CD4-positive, alpha-beta T cell treated with Interleukin-6 for 4 hours (primary cell): Measurements from ENCODE around the gene DBI.
A peak's percentile ranks its signal among the peaks of the same experiment; 100 is the strongest.

Experiments
- DNase-seq: peaks from one replicate; pipeline ENCODE4 v3.0.0-alpha.2; 2020; ENCODE audit warnings: mixed read lengths

DBI gene

GRCh38 chr2:119366649-119367471, at the start of gene DBI, which contains the start of gene C2orf76:
Gene DBI (plus strand): TSS chr2:119366977. CDS start chr2:119367052, 75 bp downstream.
Gene C2orf76 (minus strand): TSS chr2:119366834. CDS start chr2:119339959, 26,875 bp downstream.
- DNase-seq = peak; percentile 92

DNA sequence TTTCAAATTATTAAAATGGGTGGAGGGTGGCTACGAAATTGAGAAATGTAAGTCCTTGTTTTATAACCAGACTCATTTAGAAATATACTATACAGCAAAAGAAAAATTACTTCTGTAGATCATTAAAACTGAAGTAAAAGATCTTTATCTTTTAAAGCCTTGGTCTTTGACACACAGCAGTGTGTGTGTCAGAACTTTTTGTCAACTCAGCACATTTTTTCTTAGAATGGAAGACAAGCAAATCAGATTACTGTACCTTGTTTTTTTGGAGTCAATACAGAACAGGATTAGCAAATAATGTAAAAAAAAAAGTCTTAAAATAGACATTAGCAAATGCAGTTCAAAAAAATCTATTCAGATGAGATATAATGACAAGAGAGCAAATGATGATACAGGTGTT, 49.2 kb upstream of the DBI start:
- DNase-seq = no peak

GRCh38 chr2:119319593-119319992, 47.2 kb upstream of the DBI start:
- no peak for DNase-seq

GRCh38 chr2:119323459-119323858, 43.3 kb upstream of the DBI start:
- DNase-seq = no peak

GRCh38 chr2:119324685-119325270, 42.0 kb upstream of the DBI start:
- DNase-seq = no peak

- no peak for DNase-seq
Measured at GRCh38 chr2:119326938-119327337, 39.8 kb upstream of the DBI start.

DNA sequence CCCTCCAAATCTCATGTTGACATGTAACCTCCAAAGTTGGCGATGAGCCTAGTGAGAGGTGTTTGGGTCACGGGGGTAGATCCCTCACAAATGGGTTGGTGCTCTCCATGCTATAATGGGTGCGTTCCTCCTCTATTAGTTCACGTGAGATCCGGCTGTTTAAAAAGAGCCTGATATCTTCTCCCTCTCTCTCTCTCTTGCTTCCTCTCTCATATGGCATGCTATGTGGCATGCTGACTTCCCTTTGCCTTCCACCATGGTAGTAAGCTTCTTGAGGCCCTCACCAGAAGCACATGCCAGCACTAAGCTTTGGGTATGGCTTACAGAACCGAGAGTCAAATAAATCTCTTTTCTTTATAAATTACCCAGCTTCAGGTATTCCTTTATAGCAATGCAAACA, 39.3 kb upstream of the DBI start:
- no peak for DNase-seq

DNA sequence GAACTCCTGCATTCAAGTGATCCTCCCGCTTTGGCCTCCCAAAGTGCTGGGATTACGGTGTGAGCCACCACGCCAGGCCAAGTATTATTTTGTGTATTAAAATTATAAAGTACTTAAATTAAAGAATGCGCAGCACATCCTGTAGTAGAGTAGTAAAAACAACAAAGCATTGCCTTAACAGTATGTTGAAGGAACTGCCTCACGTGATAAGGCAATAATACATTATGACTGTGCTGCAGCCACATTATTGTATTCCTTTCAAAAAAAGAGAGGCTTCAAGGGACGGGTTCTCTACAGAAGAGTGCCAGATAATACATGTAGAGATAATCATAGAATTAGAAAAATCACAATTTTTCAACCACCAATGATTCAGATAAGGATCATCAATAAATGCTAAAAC, 33.8 kb upstream of the DBI start:
- no peak for DNase-seq

- DNase-seq = no peak
Measured at GRCh38 chr2:119333360-119333759, 33.4 kb upstream of the DBI start.

- no peak for DNase-seq
Measured at GRCh38 chr2:119333833-119334232, 32.9 kb upstream of the DBI start.

- no peak for DNase-seq
Measured at GRCh38 chr2:119337749-119338148, 29.0 kb upstream of the DBI start.

DNA sequence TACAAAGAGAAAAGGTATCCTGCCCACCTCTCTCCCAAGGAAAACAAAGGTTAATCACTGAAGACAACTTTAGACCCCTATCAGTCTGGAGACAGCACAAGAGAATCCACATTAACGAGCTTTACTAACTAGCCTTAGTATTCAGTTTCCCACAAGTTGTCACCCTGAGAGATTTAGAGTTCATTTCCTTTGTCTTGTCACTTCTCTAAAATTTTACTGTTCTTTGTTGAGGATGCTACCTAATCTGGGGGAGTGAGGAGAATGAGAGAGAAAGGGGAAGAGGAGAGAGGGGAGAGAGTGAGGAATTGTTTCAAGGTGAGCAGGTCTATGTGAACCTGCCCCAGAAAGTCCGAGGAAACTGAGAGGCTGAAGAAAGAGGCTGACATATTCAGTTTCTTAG, 28.5 kb upstream of the DBI start:
- DNase-seq = no peak

- DNase-seq = peak; percentile 46
Measured at GRCh38 chr2:119338826-119339561, 27.8 kb upstream of the DBI start.

DNA sequence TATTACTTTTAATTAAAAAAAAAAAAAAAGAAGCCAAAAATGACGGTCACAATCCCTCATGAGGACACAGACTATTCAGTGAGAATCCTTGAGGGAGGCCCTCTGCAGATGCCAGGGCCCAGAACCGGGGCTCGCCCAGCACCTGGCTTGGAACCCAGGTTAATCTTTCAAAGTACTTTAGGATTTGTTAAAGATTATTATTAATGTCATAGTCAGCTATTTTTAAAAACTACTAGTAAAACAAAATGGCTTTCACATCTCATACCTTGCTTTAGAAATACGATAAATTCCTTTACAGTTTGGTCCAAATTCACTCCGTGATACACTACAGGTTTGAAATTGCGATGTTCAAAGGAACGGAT, 27.2 kb upstream of the DBI start:
- DNase-seq = no peak

DNA sequence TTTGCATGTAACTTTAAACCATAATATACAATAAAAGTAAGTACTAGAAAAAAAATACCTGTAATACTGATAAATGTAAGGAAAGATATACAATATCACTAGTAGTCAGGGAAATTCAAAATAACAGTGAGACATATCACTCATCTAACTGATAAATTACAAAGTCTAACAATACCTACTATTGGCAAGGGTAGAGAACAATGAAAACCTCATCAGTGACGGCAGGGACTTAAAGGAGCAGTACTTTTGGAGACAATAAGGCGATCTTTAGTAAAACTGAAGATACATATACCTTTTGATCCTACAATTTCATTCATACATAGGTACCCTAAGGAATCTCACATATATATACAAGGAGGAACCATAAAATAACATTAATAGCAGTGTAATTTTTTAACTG, 25.1 kb upstream of the DBI start:
- DNase-seq = no peak

DNA sequence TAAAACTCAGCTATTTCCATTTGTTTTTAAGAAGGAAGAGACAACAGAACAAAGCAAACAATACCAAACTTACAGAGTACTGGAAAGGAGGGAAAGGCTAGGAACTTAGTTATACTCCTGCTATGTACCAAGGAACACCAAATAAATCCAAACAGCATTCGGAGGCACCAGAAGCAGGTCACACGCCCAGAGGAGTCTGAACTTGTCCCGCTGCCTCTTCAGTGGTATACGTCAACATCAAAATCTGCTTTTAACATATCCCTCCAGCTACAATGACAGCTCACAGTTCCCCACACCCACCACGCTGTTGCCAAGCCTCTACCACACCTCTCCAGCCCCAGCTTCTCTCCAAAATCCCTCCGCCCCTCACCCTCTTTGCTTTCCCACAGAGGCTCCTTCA, 17.5 kb upstream of the DBI start:
- DNase-seq = no peak

DNA sequence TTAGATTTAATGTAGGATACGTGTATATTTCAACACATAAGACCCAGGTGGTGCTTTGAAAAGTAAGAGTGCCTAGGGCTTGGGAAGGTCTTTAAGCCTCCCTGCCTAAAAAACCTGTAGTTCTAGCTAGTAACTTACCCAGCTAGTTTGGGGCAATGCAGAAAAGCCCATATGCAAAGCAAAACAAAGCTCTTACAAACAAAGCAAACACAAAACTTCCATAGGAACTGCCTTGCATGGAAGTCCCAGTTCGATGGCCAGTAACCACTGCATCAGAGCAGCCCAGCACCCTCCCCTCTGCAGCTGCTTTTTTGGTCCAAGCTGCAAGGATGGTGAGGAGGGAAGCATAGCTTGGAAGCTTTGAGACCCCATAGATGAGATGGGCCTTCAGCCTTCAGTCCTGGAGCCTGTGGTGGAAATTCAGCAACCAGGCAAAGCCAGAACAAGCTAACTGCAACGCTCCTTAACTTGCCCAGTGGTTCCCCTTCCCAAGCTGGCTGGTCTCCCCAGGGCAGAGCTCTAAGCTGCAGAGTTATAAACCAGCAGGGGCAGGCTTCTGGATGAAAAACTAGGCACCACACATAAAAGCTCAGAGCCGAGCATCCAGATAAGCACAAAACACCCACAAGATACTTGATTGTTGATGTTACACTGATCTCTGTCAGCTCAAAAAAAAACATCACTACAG, 16.3 kb upstream of the DBI start:
- no peak for DNase-seq

GRCh38 chr2:119352357-119352756, 14.4 kb upstream of the DBI start:
- DNase-seq = no peak

GRCh38 chr2:119354860-119355259, 11.9 kb upstream of the DBI start:
- DNase-seq = no peak

DNA sequence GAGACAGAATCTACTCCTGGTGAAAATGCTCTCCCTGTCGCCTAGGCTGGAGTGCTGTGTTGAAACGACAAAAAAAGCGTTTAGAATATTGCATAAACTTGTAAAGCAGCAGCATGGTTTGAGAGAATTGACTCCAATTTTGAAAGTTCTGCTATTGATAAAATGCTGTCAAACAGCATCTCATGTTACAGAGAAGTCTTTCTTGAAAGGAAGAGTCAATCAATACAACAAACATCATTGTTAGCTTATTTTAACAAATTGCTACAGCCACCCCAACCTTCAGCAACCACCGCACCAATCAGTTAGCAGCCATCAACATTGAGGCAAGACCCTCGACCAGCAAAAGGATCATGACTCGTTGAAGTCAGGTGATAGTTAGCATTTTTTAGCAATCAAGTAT, 7.0 kb upstream of the DBI start:
- DNase-seq = no peak

GRCh38 chr2:119360423-119360966, 6.3 kb upstream of the DBI start:
- DNase-seq = no peak

DNA sequence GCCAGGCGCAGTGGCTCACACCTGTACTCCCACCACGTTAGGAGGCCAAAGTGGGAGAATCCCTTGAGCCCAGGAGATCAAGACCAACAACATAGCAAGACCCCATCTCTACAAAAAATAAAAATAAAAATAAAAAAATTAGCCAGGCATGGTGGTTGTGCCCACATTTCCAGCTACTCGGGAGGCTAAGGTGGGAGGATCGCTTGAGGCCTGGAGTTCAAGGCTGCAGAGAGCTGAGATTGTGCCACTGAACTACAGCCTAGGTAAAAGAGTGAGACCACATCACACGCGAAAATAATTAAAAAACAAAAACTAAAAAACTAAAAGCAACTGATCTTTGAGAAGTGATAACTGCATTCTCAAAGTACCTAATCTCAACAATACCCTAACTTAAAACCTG, 2.0 kb upstream of the DBI start:
- no peak for DNase-seq

DNA sequence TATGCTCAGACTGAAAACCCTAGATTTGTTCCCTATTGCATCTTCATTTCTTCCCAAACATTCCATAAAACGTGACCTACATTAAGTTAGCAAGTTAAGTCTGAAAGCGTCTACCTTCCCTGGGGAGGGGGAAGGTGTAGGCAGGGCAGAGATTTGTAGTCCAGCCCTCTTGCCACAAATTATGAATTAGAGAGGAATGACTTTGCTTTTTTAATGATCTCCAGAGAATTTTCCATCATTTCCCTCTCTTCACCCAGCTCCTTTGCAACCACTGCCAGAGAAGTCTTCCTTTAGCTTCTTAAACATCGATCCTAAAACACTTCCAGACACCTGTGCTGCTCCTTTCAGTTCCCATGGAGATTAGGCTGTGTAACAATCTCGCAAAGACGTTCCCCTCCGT, 1.3 kb upstream of the DBI start:
- DNase-seq = no peak
